NCI-H2171 (cell line): ENCODE measurements around the gene BBS2.

ENCODE experiments used
- DNase-seq: peaks from one replicate; lab custom pipeline; 2025; lab: John Stamatoyannopoulos, UW

The BBS2 gene

GRCh38 chr16:56477096-56477878 lies 42.5 kb downstream of the BBS2 start:
- no peak for DNase-seq

GRCh38 chr16:56475201-56475600 lies 44.6 kb downstream of the BBS2 start:
- no peak for DNase-seq

DNA sequence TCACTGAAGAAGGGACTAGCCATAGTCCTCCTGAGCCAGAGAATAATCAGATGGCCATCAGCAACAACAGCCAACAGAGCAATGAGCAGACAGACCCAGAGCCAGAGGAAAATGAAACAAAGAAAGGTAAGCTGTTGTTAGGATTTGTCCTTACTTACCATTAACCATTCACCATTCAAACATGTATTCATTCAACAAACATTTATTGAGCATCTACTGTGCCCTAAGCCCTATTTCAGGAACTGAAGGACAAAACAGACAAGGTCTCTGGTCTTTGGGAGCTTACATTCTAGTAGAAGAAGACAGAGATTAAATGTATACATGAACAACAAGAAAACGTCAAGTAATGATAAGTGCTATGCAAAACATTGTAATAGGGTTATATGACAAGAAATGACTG lies 49.2 kb downstream of the BBS2 start:
- DNase-seq, result no peak

DNA sequence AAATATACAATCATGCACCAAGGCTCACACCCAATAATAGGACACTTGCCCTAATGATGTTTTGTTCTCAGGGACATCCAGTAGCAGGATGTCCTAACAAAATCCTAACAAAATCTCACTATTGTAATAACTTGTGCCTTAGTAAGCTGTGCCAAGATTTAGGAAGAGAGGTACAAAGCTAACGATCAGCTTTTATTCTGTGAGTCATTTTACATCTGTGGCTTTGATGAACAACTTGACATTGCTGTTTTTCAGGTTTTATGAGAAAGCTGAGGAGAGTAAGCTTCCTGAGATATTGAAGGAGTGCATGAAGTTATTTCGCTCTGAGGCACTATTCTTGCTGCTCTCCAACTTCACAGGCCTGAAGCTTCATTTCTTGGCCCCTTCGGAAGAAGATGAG lies 49.6 kb downstream of the BBS2 start:
- DNase-seq, result no peak

- no peak for DNase-seq
These were observed 50.1 kb downstream of the BBS2 start for GRCh38 chr16:56469748-56470147.

DNA sequence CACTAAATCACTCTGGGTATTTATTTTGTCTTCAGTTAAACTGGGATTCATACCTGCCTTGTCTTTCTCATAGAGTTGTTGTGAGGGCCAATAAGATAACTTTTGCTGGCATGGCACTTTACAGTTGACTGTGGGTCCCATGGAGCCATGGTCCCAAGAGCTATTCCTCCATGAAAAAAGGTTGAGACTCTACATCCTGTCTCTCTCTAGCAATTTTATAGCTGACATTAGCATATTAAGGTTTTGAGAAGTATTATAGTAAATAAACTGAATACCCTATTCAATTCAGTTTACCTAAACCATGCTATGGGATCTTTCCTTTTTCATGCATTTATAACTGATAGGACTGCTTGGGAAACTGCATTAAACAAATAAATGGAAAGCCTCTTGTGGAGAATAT lies 51.0 kb downstream of the BBS2 start:
- no peak for DNase-seq

DNA sequence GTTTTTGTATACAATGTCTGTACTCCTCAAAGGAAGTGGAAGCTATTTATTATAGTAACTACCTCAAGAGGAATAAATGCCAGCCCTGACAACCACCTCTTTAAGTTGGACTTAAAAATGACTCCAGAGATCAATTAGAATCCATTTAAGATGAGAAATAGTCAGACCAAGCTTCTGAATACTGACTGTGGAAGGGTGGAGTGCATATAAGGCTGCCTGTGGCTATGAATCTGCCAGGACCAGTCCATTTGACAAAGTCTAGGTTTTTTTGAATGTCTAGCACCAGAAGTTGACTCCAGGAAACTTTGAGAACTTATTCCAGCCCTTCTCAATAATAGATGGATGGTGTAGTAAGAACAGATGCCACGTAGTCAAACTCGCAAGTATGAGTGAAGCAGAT lies 53.5 kb downstream of the BBS2 start:
- DNase-seq, result no peak

GRCh38 chr16:56463153-56463552 lies 56.7 kb downstream of the BBS2 start:
- DNase-seq, result no peak

DNA sequence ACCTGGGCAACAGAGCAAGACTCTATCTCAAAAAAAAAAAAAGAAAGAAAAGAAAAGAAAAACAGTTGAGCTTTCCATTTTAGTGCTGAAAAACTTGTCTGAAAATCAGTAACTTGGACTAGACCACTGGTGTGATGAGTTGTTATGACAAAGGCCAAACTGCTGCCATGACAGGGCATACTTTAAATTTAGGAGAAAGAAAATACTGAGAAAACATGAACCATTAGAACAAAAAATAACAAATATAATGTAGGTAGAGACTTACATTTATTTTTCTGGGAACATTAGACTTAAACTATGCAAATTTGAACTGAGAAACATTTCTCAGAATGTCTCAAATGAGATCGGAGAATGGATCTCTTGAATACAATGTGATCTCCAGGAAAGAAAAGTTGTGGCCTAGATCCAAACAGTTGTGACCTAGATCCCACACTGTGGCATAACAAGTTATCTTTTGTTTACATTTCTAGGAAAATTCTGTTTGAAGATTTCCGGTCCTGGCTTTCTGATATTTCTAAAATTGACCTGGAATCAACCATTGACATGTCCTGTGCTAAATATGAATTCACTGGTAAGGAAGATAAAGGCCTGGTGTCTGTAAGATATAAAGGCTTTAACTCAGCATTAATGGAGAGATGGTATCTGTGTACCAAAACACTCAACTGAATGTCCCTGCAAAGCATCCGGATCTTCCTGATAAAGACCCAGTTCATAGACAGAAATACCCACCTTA lies 57.6 kb downstream of the BBS2 start:
- DNase-seq, result no peak

GRCh38 chr16:56460101-56460500 lies 59.7 kb downstream of the BBS2 start:
- DNase-seq, result no peak

DNA sequence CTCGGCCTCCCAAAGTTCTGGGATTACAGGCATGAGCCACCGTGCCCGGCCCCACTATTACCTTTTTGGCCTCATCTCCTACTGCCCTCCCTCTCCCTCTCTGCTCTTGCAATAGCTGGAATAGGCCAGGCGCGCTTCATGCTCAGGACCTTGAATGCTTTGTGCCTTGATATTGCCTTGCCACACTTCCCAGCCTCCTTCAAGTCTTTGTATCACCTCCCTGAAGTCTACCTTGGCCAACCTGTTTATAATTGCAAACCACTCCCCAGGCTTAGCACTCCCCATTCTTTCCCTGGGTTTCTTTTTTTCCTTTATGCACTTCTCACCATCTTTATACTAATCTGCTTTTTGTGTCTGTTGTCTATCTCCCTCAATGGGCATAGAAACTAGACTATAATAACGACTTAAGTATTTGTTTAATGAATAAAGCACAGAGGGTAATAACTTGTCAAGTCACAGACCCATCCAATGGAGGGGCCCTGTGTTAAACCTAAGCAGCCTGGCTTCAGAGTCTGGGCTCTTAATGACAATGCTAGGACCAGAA lies 61.8 kb downstream of the BBS2 start:
- DNase-seq, result no peak

GRCh38 chr16:56451753-56452689 lies 67.8 kb downstream of the BBS2 start:
- peak; percentile 29 for DNase-seq

DNA sequence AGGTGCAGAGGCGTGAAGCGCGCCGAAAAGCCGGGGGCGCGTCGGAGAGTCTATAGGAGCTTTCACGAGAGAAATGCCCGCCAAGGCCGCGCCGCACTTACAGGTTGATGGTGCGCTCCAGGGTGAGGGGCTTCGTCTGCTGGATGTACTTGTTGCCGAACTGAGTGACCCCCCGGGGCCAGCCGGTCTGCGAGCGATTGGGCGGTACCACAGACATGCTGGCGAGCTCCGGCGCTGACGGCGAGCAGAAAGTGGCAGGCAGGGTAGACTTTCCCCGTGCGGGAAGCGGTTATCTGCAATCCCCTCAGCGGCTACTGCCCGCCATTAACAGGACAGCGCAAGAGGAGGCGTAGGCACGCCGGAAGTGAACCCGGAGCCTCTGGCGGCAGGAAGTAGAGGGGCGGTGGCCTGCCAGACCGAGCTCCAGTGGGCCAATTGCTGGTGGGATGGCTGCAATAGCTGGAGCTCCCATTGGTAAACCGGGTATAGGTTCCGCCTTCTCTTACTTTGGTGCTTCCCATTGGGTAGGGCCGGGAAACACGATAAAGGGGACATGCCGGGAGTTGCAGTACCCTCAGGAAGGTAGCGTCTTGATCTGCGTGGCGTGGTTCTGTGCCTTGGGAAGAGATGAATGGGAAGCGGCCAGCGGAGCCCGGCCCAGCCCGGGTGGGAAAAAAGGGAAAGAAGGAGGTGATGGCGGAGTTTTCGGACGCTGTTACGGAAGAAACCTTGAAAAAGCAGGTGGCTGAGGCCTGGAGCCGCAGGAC lies 68.7 kb downstream of the BBS2 start, which contains the start of the genes NUDT21 and OGFOD1:
Gene NUDT21, minus strand, starts transcription at position 347 of the 767 bp plus-strand sequence. Its CDS starts 130 bp downstream, at position 217.
Gene OGFOD1, plus strand, starts transcription at position 569 of the 767 bp plus-strand sequence. Its CDS starts 59 bp downstream, at position 628.
- peak; percentile 91 for DNase-seq

GRCh38 chr16:56450275-56450985 lies 69.4 kb downstream of the BBS2 start:
- DNase-seq, result no peak

DNA sequence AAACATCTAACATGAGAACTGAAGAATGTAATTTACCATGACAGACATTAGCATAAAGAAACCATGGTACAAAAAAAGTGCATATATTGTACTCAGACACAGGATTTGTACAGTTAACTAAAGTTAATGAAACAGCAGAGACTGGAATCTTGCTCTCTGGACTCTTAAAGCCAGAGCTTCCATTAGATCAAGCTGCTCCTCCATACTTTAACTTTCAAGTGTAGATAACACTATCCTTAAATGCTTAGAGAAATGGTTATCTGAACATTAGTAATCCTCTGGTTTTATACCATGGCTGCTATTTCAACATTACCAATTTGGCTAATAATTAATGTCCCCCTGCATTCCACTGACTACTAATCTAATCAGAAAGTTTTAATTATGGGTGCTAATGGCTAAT lies 71.8 kb downstream of the BBS2 start:
- no peak for DNase-seq

DNA sequence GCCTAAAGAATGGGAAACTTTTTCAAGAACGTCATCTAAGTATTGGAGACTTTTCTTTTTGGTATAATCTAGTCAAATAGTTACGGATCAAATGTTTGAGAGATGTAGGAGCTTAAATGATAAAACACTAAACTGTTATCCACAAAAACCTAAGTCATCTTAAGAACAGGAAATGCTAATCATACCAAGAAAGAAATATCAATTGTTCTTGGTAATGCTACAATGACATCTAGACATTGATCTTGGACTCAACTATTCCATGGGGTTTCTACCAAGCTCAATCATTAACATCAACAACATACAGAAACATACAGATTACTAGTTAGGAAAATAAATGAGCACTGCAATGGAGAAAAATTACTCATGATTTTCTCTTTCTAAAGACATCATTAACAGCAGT lies 72.5 kb downstream of the BBS2 start:
- DNase-seq, result no peak

DNA sequence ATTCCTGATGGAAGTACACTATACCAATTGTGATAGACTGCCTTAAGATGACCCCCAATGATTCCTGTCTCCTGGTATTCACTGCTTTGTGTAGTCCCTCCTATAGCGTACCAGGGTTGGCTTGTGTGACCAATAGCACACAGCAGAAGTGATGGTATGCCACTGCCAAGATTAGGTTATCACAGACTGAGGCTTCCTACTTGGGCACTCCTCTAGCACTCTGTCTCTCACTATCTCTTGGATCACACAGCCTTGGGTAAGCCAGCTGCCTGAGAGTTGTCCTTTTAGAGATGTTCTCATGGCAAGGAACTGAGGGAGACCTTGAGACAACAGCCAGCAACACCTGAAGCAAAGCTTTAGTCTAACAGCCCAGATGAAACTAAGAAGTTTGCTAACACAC lies 81.8 kb downstream of the BBS2 start:
- no peak for DNase-seq

DNA sequence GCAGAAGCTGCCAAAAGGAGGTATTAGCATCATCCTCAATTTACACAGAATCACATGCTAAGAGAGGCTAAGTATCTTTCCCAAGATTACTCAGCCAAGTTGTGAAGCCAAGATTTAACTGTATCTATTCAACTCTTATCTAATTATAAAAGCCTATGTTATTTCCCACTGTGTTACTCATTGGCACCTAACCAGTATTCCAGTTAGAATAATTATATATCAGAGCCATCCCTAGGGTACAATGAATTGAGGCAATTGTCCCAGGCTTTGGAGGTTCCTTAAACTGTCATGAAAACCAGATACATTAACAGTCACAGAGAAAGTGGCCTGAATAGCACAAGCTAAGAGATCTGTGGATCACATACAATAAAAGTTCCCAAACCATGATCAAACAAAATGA lies 83.6 kb downstream of the BBS2 start:
- DNase-seq, result no peak
